ENCODE results near the gene PSMA7.

DNA sequence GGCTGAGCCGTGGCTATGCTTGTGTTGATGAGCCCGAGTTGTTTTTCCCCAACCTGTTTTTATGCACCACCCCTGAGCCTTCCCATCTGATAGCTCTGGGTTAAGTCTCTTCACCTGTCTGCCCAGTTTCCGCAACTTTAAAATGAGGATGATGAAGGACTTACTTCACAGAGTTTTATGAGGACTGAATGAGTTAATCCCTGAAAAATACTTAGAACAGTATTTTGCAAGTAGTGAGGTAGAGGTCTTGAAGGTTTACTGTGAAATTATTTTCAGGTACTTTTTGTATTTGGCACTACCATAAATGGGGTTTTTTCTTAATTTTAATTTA is 42.9 kb upstream of the PSMA7 start:
- no peak for TF ChIP-seq POLR2A (IDR thresholded peaks at IDR 0.05)
- TF ChIP-seq, protein P1, sequence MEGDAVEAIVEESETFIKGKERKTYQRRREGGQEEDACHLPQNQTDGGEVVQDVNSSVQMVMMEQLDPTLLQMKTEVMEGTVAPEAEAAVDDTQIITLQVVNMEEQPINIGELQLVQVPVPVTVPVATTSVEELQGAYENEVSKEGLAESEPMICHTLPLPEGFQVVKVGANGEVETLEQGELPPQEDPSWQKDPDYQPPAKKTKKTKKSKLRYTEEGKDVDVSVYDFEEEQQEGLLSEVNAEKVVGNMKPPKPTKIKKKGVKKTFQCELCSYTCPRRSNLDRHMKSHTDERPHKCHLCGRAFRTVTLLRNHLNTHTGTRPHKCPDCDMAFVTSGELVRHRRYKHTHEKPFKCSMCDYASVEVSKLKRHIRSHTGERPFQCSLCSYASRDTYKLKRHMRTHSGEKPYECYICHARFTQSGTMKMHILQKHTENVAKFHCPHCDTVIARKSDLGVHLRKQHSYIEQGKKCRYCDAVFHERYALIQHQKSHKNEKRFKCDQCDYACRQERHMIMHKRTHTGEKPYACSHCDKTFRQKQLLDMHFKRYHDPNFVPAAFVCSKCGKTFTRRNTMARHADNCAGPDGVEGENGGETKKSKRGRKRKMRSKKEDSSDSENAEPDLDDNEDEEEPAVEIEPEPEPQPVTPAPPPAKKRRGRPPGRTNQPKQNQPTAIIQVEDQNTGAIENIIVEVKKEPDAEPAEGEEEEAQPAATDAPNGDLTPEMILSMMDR (IDR thresholded peaks at IDR 0.05), result no peak

Measured in Peyer's patch (tissue), 4 donors.